ENCODE data around the gene BMS1. TPM values are rescaled to one million over a fixed set of nuclear protein-coding genes. Genes with fewer than 3 reads are reported as not detected.

BMS1 gene
- total RNA-seq, 1 donor from 2014 or later: 10.4 TPM

- peaks cover 3 to 15% (median 8%) of the 10 kb centered on the region in 3 donors for H3K27me3 ChIP-seq (ENCODE audit: control insufficient read depth in 3 of 3, insufficient read depth in 3 of 3, low read length in 3 of 3)
- no peak overlapping the region for H3K9ac ChIP-seq (ENCODE audit: low read depth in 1 of 3, low read length in 3 of 3)
- no peaks in the 10 kb centered on the region for H3K36me3 ChIP-seq (ENCODE audit: control insufficient read depth in 3 of 3, insufficient read depth in 3 of 3, low read length in 3 of 3)
- no peak overlapping the region for H3K27ac ChIP-seq (ENCODE audit: low read depth, low read length)
- no peak overlapping the region for H3K4me3 ChIP-seq (ENCODE audit: low read length in 3 of 3)
- peaks cover 0 to 20% (median 12%) of the 10 kb centered on the region in 3 donors for H3K4me1 ChIP-seq (ENCODE audit: control insufficient read depth in 3 of 3, insufficient read depth in 3 of 3, low read length in 3 of 3)
- no peaks in the 10 kb centered on the region for H3K9me3 ChIP-seq (ENCODE audit: control insufficient read depth in 3 of 3, low read length in 3 of 3)
Observed at GRCh38 chr10:42871823-42872222, 89.2 kb downstream of the BMS1 start.

GRCh38 chr10:42872865-42873435, 90.4 kb downstream of the BMS1 start:
- Histone ChIP-seq H3K9me3 (ENCODE audit: control insufficient read depth in 3 of 3, low read length in 3 of 3) (no peaks in the 10 kb centered on the region), H3K36me3 (ENCODE audit: control insufficient read depth in 3 of 3, insufficient read depth in 3 of 3, low read length in 3 of 3) (no peaks in the 10 kb centered on the region), H3K27me3 (ENCODE audit: control insufficient read depth in 3 of 3, insufficient read depth in 3 of 3, low read length in 3 of 3) (peaks cover 3 to 22% (median 13%) of the 10 kb centered on the region in 3 donors), H3K27ac (ENCODE audit: low read depth, low read length) (no peak overlapping the region), H3K4me3 (ENCODE audit: low read length in 3 of 3) (no peak overlapping the region), H3K9ac (ENCODE audit: low read depth in 1 of 3, low read length in 3 of 3) (no peak overlapping the region), H3K4me1 (ENCODE audit: control insufficient read depth in 3 of 3, insufficient read depth in 3 of 3, low read length in 3 of 3) (peaks cover 0 to 16% (median 9%) of the 10 kb centered on the region in 3 donors)

DNA sequence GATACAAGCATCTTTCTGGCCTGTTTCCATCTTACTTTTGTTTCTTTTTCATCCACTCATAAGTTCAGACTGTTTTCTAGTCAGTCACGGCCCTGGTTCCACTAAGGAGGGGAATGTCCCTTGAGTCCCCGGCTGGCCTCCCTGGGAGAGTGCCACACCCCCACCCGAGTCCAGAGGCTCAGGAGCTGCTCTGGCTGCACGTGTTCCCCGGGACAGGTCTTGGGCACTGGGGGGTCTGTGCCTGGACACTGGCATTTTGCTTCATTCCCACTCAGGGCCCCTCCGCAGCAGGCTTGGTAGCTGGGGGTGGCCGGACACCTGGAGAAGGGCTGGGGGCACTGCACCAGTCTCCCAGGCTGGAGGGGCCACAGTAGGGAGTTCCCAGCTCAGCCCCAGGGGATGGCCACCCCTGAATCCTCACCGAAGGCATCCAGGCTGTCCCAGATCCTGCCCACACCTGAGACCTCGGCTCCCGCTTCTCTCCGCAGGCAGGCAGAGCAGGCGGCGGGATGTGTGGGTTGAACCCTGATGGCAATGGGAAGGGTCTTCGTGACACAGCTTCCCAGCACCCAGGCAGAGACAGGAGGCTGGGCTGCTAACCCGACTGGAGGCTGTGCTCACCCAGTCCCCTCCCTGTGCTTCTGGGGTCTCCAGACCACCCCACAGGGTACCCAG, 92.3 kb downstream of the BMS1 start:
- Histone ChIP-seq H3K9me3 (ENCODE audit: control insufficient read depth in 3 of 3, low read length in 3 of 3) (no peaks in the 10 kb centered on the region), H3K36me3 (ENCODE audit: control insufficient read depth in 3 of 3, insufficient read depth in 3 of 3, low read length in 3 of 3) (no peaks in the 10 kb centered on the region), H3K9ac (ENCODE audit: low read depth in 1 of 3, low read length in 3 of 3) (no peak overlapping the region), H3K27me3 (ENCODE audit: control insufficient read depth in 3 of 3, insufficient read depth in 3 of 3, low read length in 3 of 3) (peaks cover 3 to 36% (median 13%) of the 10 kb centered on the region in 3 donors), H3K27ac (ENCODE audit: low read depth, low read length) (no peak overlapping the region), H3K4me1 (ENCODE audit: control insufficient read depth in 3 of 3, insufficient read depth in 3 of 3, low read length in 3 of 3) (peaks cover 0 to 16% (median 9%) of the 10 kb centered on the region in 3 donors), H3K4me3 (ENCODE audit: low read length in 3 of 3) (no peak overlapping the region)

DNA sequence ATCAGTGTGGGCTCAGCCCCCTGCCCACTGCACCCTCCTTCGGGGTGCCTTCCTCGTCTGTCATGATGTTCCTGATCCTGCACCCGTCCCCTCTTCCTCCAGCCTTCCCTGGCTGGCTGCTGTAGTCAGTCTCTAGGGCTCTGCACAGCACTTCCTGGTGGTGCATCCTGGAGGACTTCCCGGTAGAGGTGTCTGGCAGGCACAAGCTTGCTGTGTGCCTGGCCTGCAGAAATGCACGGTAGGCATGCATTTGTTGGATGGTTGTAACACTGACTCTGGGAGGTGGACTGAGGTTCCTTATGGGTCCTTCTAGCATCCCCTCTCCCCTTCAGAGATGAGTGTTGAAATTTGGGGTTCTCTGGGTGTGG, 92.8 kb downstream of the BMS1 start:
- H3K4me1 ChIP-seq (ENCODE audit: control insufficient read depth in 3 of 3, insufficient read depth in 3 of 3, low read length in 3 of 3): peaks cover 0 to 16% (median 9%) of the 10 kb centered on the region in 3 donors
- H3K36me3 ChIP-seq (ENCODE audit: control insufficient read depth in 3 of 3, insufficient read depth in 3 of 3, low read length in 3 of 3): no peaks in the 10 kb centered on the region
- H3K27ac ChIP-seq (ENCODE audit: low read depth, low read length): no peak overlapping the region
- no peak overlapping the region for H3K9ac ChIP-seq (ENCODE audit: low read depth in 1 of 3, low read length in 3 of 3)
- H3K9me3 ChIP-seq (ENCODE audit: control insufficient read depth in 3 of 3, low read length in 3 of 3): no peaks in the 10 kb centered on the region
- H3K4me3 ChIP-seq (ENCODE audit: low read length in 3 of 3): no peak overlapping the region
- H3K27me3 ChIP-seq (ENCODE audit: control insufficient read depth in 3 of 3, insufficient read depth in 3 of 3, low read length in 3 of 3): peaks cover 3 to 36% (median 13%) of the 10 kb centered on the region in 3 donors

- H3K4me3 ChIP-seq (ENCODE audit: low read length in 3 of 3): no peak overlapping the region
- H3K4me1 ChIP-seq (ENCODE audit: control insufficient read depth in 3 of 3, insufficient read depth in 3 of 3, low read length in 3 of 3): peaks cover 0 to 11% (median 8%) of the 10 kb centered on the region in 3 donors
- no peak overlapping the region for H3K9ac ChIP-seq (ENCODE audit: low read depth in 1 of 3, low read length in 3 of 3)
- no peaks in the 10 kb centered on the region for H3K36me3 ChIP-seq (ENCODE audit: control insufficient read depth in 3 of 3, insufficient read depth in 3 of 3, low read length in 3 of 3)
- H3K27me3 ChIP-seq (ENCODE audit: control insufficient read depth in 3 of 3, insufficient read depth in 3 of 3, low read length in 3 of 3): peaks cover 3 to 36% (median 13%) of the 10 kb centered on the region in 3 donors
- no peak overlapping the region for H3K27ac ChIP-seq (ENCODE audit: low read depth, low read length)
- H3K9me3 ChIP-seq (ENCODE audit: control insufficient read depth in 3 of 3, low read length in 3 of 3): no peaks in the 10 kb centered on the region
Observed at GRCh38 chr10:42875798-42876341, 93.3 kb downstream of the BMS1 start.

GRCh38 chr10:42876476-42876875, 93.9 kb downstream of the BMS1 start:
- Histone ChIP-seq H3K9ac (ENCODE audit: low read depth in 1 of 3, low read length in 3 of 3) (no peak overlapping the region), H3K27me3 (ENCODE audit: control insufficient read depth in 3 of 3, insufficient read depth in 3 of 3, low read length in 3 of 3) (peaks cover 3 to 36% (median 13%) of the 10 kb centered on the region in 3 donors), H3K4me3 (ENCODE audit: low read length in 3 of 3) (no peak overlapping the region), H3K36me3 (ENCODE audit: control insufficient read depth in 3 of 3, insufficient read depth in 3 of 3, low read length in 3 of 3) (no peaks in the 10 kb centered on the region), H3K9me3 (ENCODE audit: control insufficient read depth in 3 of 3, low read length in 3 of 3) (no peaks in the 10 kb centered on the region), H3K27ac (ENCODE audit: low read depth, low read length) (no peak overlapping the region), H3K4me1 (ENCODE audit: control insufficient read depth in 3 of 3, insufficient read depth in 3 of 3, low read length in 3 of 3) (peaks cover 0 to 6% (median 5%) of the 10 kb centered on the region in 3 donors)

GRCh38 chr10:42876945-42877344, 94.3 kb downstream of the BMS1 start:
- peaks cover 0 to 5% (median 4%) of the 10 kb centered on the region in 3 donors for H3K4me1 ChIP-seq (ENCODE audit: control insufficient read depth in 3 of 3, insufficient read depth in 3 of 3, low read length in 3 of 3)
- H3K27me3 ChIP-seq (ENCODE audit: control insufficient read depth in 3 of 3, insufficient read depth in 3 of 3, low read length in 3 of 3): peaks cover 3 to 36% (median 13%) of the 10 kb centered on the region in 3 donors
- no peak overlapping the region for H3K9ac ChIP-seq (ENCODE audit: low read depth in 1 of 3, low read length in 3 of 3)
- H3K4me3 ChIP-seq (ENCODE audit: low read length in 3 of 3): no peak overlapping the region
- H3K27ac ChIP-seq (ENCODE audit: low read depth, low read length): no peak overlapping the region
- no peaks in the 10 kb centered on the region for H3K9me3 ChIP-seq (ENCODE audit: control insufficient read depth in 3 of 3, low read length in 3 of 3)
- no peaks in the 10 kb centered on the region for H3K36me3 ChIP-seq (ENCODE audit: control insufficient read depth in 3 of 3, insufficient read depth in 3 of 3, low read length in 3 of 3)

DNA sequence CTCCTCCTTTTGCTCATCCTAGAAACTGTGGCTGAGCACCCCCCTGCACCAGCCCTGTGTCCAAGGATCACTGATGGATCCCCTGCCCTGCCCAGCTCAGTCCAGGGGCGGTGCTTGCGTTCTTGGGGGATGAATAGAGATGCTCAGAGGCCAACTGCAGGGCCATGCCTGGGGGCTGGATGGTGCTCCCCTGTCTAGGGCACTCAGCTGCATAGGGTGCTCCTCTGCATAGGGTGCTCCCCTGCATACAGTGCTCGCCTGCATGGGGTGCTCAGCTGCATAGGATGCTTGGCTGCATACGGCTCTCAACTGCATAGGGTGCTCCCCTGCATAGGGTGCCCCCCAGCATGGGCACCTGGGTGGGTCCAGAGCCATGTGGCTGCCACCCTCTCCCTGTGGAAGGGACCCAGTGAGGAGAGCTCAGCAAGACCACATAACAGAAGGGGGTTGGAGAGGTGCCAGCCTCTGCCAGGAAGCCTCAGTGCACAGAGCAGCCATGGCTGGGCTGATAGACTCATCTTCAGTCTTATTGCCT, 95.0 kb downstream of the BMS1 start:
- no peak overlapping the region for H3K4me3 ChIP-seq (ENCODE audit: low read length in 3 of 3)
- H3K27ac ChIP-seq (ENCODE audit: low read depth, low read length): no peak overlapping the region
- peaks cover 0 to 2% (median 0%) of the 10 kb centered on the region in 3 donors for H3K9me3 ChIP-seq (ENCODE audit: control insufficient read depth in 3 of 3, low read length in 3 of 3)
- H3K4me1 ChIP-seq (ENCODE audit: control insufficient read depth in 3 of 3, insufficient read depth in 3 of 3, low read length in 3 of 3): peaks cover 0 to 5% (median 3%) of the 10 kb centered on the region in 3 donors
- no peak overlapping the region for H3K9ac ChIP-seq (ENCODE audit: low read depth in 1 of 3, low read length in 3 of 3)
- no peaks in the 10 kb centered on the region for H3K36me3 ChIP-seq (ENCODE audit: control insufficient read depth in 3 of 3, insufficient read depth in 3 of 3, low read length in 3 of 3)
- H3K27me3 ChIP-seq (ENCODE audit: control insufficient read depth in 3 of 3, insufficient read depth in 3 of 3, low read length in 3 of 3): peaks cover 3 to 36% (median 13%) of the 10 kb centered on the region in 3 donors

DNA sequence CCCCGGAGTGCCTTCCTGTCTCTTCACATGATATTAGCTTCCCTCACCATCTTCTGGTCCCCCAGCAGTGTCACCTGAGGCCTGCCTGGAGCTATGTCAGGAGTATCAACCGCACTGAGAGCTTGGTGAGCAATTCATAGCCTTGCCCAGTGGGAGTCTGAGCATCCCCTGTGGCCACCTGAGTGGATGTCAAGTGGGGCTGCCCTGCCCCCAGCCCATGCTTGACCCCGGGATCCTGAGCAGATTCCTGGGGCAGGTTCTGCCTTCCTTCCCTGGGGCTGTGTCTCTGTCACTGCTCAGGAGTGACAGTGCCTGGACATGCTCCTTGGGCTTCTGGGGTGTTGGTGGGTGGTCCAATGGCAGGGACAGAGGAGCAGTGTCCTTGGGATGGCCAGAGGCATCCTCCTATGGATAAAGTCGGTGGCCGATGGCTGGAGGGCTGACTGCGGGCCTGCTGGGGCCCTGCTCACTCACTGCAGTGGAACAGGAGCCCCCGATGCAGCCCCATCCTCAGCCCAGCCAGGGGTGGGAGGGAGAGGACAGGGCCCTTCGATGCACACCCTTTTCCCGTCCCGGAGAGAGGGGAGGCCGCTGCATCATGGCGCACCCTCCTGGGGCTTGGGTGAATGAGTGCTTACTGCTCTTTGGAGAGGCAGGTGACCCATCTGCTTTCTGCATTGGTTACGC, 95.7 kb downstream of the BMS1 start:
- Histone ChIP-seq H3K4me3 (ENCODE audit: low read length in 3 of 3) (no peak overlapping the region), H3K36me3 (ENCODE audit: control insufficient read depth in 3 of 3, insufficient read depth in 3 of 3, low read length in 3 of 3) (no peaks in the 10 kb centered on the region), H3K9me3 (ENCODE audit: control insufficient read depth in 3 of 3, low read length in 3 of 3) (peaks cover 0 to 5% (median 0%) of the 10 kb centered on the region in 3 donors), H3K27ac (ENCODE audit: low read depth, low read length) (no peak overlapping the region), H3K27me3 (ENCODE audit: control insufficient read depth in 3 of 3, insufficient read depth in 3 of 3, low read length in 3 of 3) (peaks cover 3 to 34% (median 13%) of the 10 kb centered on the region in 3 donors), H3K4me1 (ENCODE audit: control insufficient read depth in 3 of 3, insufficient read depth in 3 of 3, low read length in 3 of 3) (peaks cover 0 to 5% (median 3%) of the 10 kb centered on the region in 3 donors), H3K9ac (ENCODE audit: low read depth in 1 of 3, low read length in 3 of 3) (no peak overlapping the region)
